Measurements from ENCODE around the gene RBM47. TPM values are rescaled to one million over a fixed set of nuclear protein-coding genes. Genes with fewer than 3 reads are reported as not detected.
"Not testable (repeated sequence)": the region's sequence is repeated elsewhere in the genome, so short reads cannot be mapped to it uniquely, and the experiment has no call there.

RBM47 gene
- total RNA-seq, 8 experiments from 2014 or later: 0.38 to 16.9 (median 1.8) TPM

DNA sequence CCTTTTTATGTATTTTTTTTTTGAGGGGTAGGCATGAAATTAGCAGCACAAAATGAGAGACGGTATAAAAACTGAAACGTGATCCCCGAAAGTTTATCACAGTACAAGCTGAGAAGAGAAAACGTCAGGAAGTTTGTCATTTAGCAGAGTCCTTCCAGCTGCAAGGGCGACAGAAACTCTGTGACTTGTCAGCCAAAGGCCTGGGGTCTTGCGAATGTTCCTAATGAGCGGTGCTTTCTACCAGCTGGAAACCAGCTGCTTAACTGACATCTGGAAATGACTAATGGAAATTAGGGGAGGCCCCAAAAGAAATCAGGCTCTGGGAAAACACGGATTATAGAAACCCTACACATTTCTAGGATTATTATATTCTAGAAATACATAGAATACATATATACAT, 228.0 kb downstream of the RBM47 start:
- 9 to 86% (median 57%) methylated on average over 6 to 8 of the region's 8 CpGs; no CpG with 5 or more reads in 2 of the 10 experiments for WGBS, 10 experiments
- no peak overlapping the region for H3K4me3 ChIP-seq
- no peak overlapping the region for H3K27ac ChIP-seq
- in situ Hi-C loops (cut with MboI; ENCODE audit: low pct_unique_long_range_greater_than_20kb in 2 of 9, low sequenced_read_pairs in 9 of 9, unreplicated experiment in 9 of 9): no loop called here
- H3K4me1 ChIP-seq (replicated peaks in 1 of 2): peaks cover 0 to 2% of the 10 kb centered on the region in 2 donors
- ATAC-seq (replicated peaks in 6 of 8): no peak

DNA sequence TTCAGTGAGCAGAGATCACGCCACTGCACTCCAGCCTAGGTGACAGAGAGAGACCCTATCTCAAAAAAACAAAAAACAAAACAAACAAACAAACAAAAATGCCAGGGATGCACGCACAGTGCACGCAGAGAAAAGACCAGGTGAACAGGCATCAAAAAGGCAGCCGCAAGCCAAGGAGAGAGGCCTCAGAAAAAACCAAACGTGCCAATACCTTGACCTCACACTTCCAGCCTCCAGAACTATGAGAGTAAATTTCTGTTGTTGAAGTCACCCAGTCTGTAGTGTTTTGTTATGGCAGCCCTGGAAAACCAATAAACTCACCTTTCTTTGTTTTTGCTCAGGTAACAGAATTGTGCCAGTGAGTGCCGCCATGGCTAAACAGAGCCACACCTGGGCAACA, 228.6 kb downstream of the RBM47 start:
- H3K4me1 ChIP-seq (replicated peaks in 1 of 2): peaks cover 0 to 5% of the 10 kb centered on the region in 2 donors
- no peak for ATAC-seq (replicated peaks in 6 of 8)
- WGBS, 10 experiments: 60 to 100% (median 92%) methylated on average over 1 to 5 of the region's 6 CpGs; no CpG with 5 or more reads in 1 of the 10 experiments
- H3K4me3 ChIP-seq: no peak overlapping the region
- in situ Hi-C loops (cut with MboI; ENCODE audit: low pct_unique_long_range_greater_than_20kb in 2 of 9, low sequenced_read_pairs in 9 of 9, unreplicated experiment in 9 of 9): no loop called here
- no peak overlapping the region for H3K27ac ChIP-seq

DNA sequence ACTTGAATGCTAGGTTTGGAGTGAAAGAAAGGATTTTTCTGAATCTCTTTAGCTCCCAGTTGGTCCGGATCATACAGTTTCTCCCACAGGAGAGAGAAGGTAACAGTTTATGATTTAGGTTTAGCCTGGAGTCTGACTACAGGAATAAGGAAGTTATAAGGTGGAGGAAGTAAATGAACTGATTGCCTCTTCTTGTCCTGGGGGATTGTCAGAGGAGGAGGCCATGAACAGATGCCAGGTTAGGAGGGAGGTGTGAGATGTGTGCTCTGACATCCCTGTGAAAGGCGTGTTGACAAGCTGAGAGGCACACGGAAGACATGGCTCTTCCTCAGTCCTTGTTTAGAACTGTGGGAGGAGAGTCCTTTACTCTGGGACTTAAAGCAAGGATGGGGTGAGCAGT, 230.1 kb downstream of the RBM47 start:
- WGBS, 10 experiments: 17 to 100% (median 80%) methylated on average over 1 of the region's 3 CpGs; no CpG with 5 or more reads in 4 of the 10 experiments
- Histone ChIP-seq H3K4me1 (replicated peaks in 1 of 2) (peaks cover 0 to 5% of the 10 kb centered on the region in 2 donors), H3K4me3 (no peak overlapping the region), H3K27ac (no peak overlapping the region)
- in situ Hi-C loops (cut with MboI; ENCODE audit: low pct_unique_long_range_greater_than_20kb in 2 of 9, low sequenced_read_pairs in 9 of 9, unreplicated experiment in 9 of 9): no loop called here
- ATAC-seq (replicated peaks in 6 of 8): no peak

DNA sequence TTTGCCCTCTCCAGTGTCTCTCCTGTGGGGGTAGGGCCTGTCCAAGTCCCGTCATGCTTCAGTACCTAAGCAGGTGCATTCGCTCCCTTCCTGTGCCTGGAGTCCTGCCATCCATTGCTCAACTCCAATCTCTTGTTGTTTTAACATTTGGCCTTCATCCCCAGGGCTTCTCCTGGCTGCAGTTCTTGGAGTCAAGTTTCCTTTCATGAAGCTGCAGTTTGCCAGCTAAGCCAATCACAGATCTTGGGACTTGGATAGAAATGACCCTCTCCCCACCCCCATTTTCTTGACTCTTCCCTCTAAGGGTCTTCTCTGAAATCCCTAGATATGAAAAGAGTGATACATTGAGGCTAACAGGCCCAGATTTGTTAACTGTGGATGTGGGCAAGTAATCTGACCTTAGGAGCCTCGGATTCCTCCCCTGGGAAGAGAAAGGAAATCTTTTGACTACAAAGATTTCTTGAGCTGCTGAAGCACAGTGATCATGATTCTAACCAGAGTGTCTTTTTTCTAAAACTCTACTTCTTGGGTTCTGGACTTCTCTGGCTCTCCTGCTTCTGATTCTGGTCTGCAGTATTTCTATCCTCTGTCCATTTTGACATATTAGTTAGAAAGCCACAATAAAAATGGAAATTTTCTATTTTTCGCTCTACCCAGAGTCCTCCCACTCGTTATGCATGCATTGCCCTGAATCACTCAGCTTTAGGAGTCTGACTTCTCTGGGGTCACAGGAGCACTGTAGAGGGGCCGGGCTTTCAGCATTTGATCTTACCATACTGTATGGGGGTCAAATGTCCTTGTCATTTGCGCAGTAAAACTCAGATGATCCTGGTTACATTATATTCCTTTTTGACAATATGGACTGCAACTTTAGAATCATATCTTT, 233.5 kb downstream of the RBM47 start:
- WGBS, 10 experiments: 10 to 87% (median 61%) methylated on average over 2 to 6 of the region's 7 CpGs
- Histone ChIP-seq H3K4me1 (replicated peaks in 1 of 2) (peaks cover 0 to 5% of the 10 kb centered on the region in 2 donors), H3K27ac (no peak overlapping the region), H3K4me3 (no peak overlapping the region)
- in situ Hi-C loops (cut with MboI; ENCODE audit: low pct_unique_long_range_greater_than_20kb in 2 of 9, low sequenced_read_pairs in 9 of 9, unreplicated experiment in 9 of 9): no loop called here
- peak in 4 of 8 experiments; percentile 26 to 78 (median 60) for ATAC-seq (replicated peaks in 6 of 8)

DNA sequence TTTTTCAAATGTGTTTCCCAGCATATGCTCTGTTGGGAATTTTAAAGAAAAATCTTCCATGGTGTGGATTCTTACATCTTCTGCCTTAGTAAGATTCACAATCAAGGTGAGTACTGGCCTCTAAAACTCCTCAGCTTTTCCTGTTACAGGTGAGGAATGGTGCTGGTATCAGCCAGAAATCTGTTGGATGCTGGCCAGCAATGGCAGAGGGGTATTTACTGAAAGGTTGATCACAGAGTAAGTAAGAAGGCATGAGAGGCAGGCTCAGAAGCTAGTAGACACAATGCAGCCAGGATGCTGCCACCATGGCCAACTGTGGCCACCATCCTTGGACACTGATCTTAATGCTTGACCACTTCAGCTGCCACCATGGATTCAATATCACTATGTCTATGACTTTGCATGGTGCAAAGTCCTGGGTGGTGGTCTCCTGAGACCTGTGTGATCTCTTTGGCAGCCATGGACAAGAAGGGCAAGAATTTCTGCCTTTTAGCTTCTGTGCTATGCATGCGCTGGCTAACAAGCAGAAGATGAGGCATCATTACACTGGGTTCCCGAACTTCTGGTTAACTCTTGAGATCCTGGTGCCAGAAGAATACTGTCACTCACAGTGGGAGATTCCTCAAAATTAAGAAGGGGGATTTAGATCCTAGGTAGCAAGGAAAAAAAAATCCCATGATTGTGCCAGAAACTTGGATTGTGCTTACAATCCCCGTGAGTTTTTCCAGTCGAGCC, 234.3 kb downstream of the RBM47 start:
- in situ Hi-C loops (cut with MboI; ENCODE audit: low pct_unique_long_range_greater_than_20kb in 2 of 9, low sequenced_read_pairs in 9 of 9, unreplicated experiment in 9 of 9): no loop called here
- no peak for ATAC-seq (replicated peaks in 6 of 8)
- WGBS, 10 experiments: 33 to 100% (median 83%) methylated on average over 1 to 4 of the region's 4 CpGs; no CpG with 5 or more reads in 3 of the 10 experiments

DNA sequence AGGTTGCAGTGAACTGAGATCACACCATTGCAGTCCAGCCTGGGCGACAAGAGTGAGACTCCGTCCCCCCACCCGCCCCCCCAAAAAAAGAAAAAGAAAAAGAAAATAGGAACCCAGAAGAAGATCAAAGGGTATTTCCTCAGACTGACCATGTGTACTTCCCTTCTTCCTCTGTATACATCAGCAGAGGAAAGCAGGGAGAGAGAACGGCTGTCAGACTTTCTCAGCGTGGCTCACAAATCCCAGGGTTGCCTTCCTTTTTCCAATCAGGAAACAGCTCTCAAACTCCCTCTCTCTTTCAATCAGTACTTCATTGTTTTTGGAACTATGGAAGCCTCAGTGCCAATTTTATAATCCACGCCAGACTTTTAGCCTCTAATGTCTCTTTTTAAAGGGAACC, 235.4 kb downstream of the RBM47 start:
- no peak overlapping the region for H3K27ac ChIP-seq
- no peak for ATAC-seq (replicated peaks in 6 of 8)
- in situ Hi-C loops (cut with MboI; ENCODE audit: low pct_unique_long_range_greater_than_20kb in 2 of 9, low sequenced_read_pairs in 9 of 9, unreplicated experiment in 9 of 9): no loop called here
- H3K4me3 ChIP-seq: no peak overlapping the region
- H3K4me1 ChIP-seq (replicated peaks in 1 of 2): peaks cover 0 to 5% of the 10 kb centered on the region in 2 donors
- 0 to 100% (median 68%) methylated on average over 1 to 5 of the region's 6 CpGs; no CpG with 5 or more reads in 2 of the 10 experiments for WGBS, 10 experiments

More for the DNA sequence above, 234.3 kb downstream of the RBM47 start:
- Histone ChIP-seq H3K27ac (no peak overlapping the region), H3K4me1 (replicated peaks in 1 of 2) (peaks cover 0 to 5% of the 10 kb centered on the region in 2 donors), H3K4me3 (no peak overlapping the region)

DNA sequence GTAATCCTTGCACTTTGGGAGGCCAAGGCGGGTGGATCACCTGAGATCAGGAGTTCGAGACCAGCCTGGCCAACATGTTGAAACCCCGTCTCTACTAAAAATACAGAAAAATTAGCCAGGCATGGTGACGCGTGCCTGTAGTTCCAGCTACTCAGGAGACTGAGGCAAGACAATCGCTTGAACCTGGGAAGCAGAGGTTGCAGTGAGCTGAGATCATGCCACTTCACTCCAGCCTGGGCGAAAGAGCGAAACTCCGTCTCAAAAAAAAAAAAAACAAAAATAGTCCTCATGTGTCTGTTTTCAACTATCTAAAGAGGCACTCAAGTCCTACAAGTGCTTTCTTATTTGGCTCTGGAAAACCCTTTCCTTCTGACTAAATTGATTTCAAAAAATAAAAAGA, 237.4 kb downstream of the RBM47 start:
- H3K27ac ChIP-seq; in situ Hi-C loops (cut with MboI; ENCODE audit: low pct_unique_long_range_greater_than_20kb in 2 of 9, low sequenced_read_pairs in 9 of 9, unreplicated experiment in 9 of 9); H3K4me1 ChIP-seq (replicated peaks in 1 of 2); ATAC-seq (replicated peaks in 6 of 8); H3K4me3 ChIP-seq: not testable (repeated sequence)
- WGBS, 10 experiments: 72 to 100% (median 90%) methylated on average over 1 to 9 of the region's 9 CpGs

DNA sequence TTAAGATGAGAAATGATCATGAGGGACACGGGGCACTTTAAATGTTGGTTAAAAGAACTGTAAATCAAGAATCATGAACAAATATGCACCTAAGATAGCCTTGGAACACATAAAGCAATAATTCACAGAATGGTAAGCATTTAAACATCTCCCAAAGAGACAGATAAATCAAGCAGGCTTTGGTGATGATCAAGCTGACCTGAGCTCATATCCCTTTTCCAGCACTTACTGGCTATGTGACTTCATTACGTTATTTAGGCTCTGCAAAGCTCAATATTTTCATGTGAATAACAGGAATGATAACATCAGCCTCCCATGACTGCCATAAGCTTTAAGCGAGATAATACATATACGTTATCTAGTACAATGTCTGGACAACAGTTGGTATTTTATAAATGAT, 239.7 kb downstream of the RBM47 start:
- peaks cover 0 to 10% of the 10 kb centered on the region in 2 donors for H3K4me1 ChIP-seq (replicated peaks in 1 of 2)
- peak in 5 of 8 experiments; percentile 64 to 85 (median 77) for ATAC-seq (replicated peaks in 6 of 8)
- no peak overlapping the region for H3K27ac ChIP-seq
- H3K4me3 ChIP-seq: no peak overlapping the region
- WGBS, 10 experiments: 42 to 100% (median 80%) methylated on average over 1 to 4 of the region's 4 CpGs
- in situ Hi-C loops (cut with MboI; ENCODE audit: low pct_unique_long_range_greater_than_20kb in 2 of 9, low sequenced_read_pairs in 9 of 9, unreplicated experiment in 9 of 9): no loop called here

DNA sequence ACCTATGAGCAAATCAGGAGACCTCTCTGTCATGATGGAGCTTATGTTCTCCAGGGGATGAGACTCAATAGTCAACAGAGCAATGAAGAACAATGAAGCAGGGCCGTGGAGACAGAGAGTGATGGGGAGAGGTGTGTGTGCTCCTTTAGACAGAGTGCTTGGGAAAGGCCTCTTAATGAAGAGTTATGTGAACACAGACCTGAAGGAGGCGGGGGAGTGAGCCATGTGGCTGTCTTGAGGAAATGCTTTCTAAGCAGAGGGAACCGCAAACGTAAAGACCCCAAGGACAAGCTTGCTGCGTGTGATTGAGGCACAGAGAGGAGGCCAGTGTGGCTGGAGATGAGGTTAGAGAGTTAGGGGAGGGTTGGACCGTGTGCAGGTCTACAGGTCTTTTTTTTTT, 241.4 kb downstream of the RBM47 start:
- Histone ChIP-seq H3K4me3 (no peak overlapping the region), H3K27ac (no peak overlapping the region), H3K4me1 (replicated peaks in 1 of 2) (peaks cover 0 to 10% of the 10 kb centered on the region in 2 donors)
- 33 to 90% (median 66%) methylated on average over 1 to 5 of the region's 6 CpGs; no CpG with 5 or more reads in 2 of the 10 experiments for WGBS, 10 experiments
- in situ Hi-C loops (cut with MboI; ENCODE audit: low pct_unique_long_range_greater_than_20kb in 2 of 9, low sequenced_read_pairs in 9 of 9, unreplicated experiment in 9 of 9): no loop called here
- peak in 5 of 8 experiments; percentile 30 to 64 (median 60) for ATAC-seq (replicated peaks in 6 of 8)

DNA sequence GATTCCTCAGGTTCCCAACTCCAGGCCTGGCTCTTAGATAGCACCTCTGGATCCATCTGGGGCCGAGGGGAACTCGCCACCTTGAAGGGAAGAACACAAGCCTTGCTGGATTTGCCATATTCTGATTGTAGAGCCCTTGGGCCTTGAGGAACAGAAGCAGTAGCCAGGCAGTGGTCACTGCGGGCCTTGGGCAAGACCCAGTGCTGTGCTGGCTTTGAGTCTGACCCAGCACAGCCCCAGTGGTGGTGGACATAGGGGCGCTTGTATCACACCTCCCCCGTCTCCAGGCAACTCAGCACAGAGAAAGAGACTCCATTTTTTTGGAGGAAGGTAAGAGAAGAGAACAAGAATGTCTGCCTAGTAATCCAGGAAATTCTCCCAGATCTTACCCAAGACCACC, 249.0 kb downstream of the RBM47 start:
- H3K27ac ChIP-seq: no peak overlapping the region
- ATAC-seq (replicated peaks in 6 of 8): no peak
- WGBS, 10 experiments: 60 to 100% (median 85%) methylated on average over 1 to 4 of the region's 5 CpGs; no CpG with 5 or more reads in 7 of the 10 experiments
- no peak overlapping the region for H3K4me3 ChIP-seq
- H3K4me1 ChIP-seq (replicated peaks in 1 of 2): no peaks in the 10 kb centered on the region
- in situ Hi-C loops (cut with MboI; ENCODE audit: low pct_unique_long_range_greater_than_20kb in 2 of 9, low sequenced_read_pairs in 9 of 9, unreplicated experiment in 9 of 9): no loop called here

DNA sequence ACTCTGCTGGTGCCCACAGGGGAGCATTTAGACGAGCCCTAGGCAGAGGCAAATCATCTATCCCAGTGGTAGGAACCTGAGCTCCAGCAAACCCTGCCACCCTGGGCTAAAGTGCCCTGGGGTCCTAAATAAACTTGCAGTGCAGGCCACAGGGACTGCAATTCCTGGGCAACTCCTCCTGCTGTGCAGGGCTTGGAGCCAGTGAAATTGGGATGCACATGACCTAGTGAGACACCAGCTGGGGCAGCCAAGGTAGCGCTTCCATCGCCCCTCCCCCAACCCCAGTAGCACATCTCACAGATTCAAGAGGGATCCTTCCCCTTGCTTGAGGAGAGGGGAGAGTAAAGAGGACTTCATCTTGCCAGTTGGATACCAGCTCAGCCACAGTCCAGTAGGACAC, 250.4 kb downstream of the RBM47 start:
- ATAC-seq (replicated peaks in 6 of 8): no peak
- 60 to 80% (median 70%) methylated on average over 1 to 2 of the region's 3 CpGs; no CpG with 5 or more reads in 7 of the 10 experiments for WGBS, 10 experiments
- H3K27ac ChIP-seq: no peak overlapping the region
- H3K4me3 ChIP-seq: no peak overlapping the region
- in situ Hi-C loops (cut with MboI; ENCODE audit: low pct_unique_long_range_greater_than_20kb in 2 of 9, low sequenced_read_pairs in 9 of 9, unreplicated experiment in 9 of 9): no loop called here
- no peaks in the 10 kb centered on the region for H3K4me1 ChIP-seq (replicated peaks in 1 of 2)

DNA sequence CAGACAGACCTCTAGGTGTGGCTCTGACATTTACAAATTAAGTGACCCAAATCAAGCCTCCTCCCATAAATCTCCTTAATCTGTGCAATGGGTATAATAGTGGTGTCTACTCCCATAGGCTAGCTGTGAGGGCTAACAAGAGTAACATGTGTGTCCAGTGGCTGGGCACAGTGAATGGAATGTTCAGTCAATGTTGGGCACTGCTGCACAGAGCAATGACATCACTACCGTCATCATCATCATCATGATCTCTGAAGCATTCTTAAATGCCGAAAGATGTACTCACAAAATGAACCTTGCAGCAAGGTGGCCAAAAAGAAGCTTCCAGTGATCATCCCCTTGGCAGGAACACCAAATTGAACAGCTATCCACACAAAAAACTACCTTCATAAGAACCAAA, 251.0 kb downstream of the RBM47 start:
- H3K4me1 ChIP-seq (replicated peaks in 1 of 2): no peaks in the 10 kb centered on the region
- WGBS, 10 experiments: 0 to 100% (median 50%) methylated on average over 1 to 2 of the region's 2 CpGs; no CpG with 5 or more reads in 5 of the 10 experiments
- H3K4me3 ChIP-seq: no peak overlapping the region
- in situ Hi-C loops (cut with MboI; ENCODE audit: low pct_unique_long_range_greater_than_20kb in 2 of 9, low sequenced_read_pairs in 9 of 9, unreplicated experiment in 9 of 9): no loop called here
- H3K27ac ChIP-seq: no peak overlapping the region
- no peak for ATAC-seq (replicated peaks in 6 of 8)
